ENCODE results near the gene CTPS1. TPM values are rescaled to one million over a fixed set of nuclear protein-coding genes. Genes with fewer than 3 reads are reported as not detected.

CTPS1 gene
- polyA plus RNA-seq, 1 donor from 2014 or later = 76.1 TPM

DNA sequence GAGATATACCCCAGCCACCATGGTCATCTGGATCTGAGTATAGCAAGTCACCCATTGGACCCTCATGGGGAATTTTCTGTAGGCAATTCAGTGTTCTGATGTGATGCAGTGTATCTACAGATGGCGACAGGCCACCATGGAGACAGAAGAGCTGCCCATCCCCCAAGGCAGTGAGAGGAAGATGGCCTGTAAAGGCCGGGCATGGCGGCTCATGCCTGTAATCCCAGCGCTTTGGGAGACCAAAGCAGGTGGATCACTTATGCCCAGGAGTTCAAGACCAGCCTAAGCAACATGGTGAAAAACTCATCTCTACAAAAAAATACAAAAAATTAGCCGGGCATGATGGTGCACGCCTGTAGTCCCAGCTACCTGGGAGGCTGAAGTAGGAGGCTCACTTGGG lies 41.1 kb upstream of the CTPS1 start:
- no peaks in the 10 kb centered on the region for H3K36me3 ChIP-seq (ENCODE audit: insufficient read depth, low read length)
- H3K27ac ChIP-seq (ENCODE audit: low read length) = no peak overlapping the region
- H3F3A ChIP-seq (ENCODE audit: insufficient read depth, low read length, poor library complexity, severe bottlenecking) = no peaks in the 10 kb centered on the region
- no peak overlapping the region for H3K4me3 ChIP-seq (ENCODE audit: low read length)
- no peaks in the 10 kb centered on the region for H4K20me1 ChIP-seq (ENCODE audit: insufficient read depth)
- H3K9me2 ChIP-seq (ENCODE audit: insufficient read depth, low read length) = no peaks in the 10 kb centered on the region
- no peak for TF ChIP-seq POLR2AphosphoS5 (IDR thresholded peaks at IDR 0.05)
- H3K27me3 ChIP-seq (ENCODE audit: insufficient read depth, low read depth, low read length) = no peaks in the 10 kb centered on the region
- H3K9ac ChIP-seq (ENCODE audit: low read length) = no peak overlapping the region
- no peaks in the 10 kb centered on the region for H3K9me3 ChIP-seq (ENCODE audit: low read length)
- H2AFZ ChIP-seq (ENCODE audit: low read depth, low read length) = no peak overlapping the region
- H3K4me2 ChIP-seq (ENCODE audit: low read length) = no peak overlapping the region
- H3K79me2 ChIP-seq (replicated peaks; ENCODE audit: insufficient read depth, low read length) = no peaks in the 10 kb centered on the region

DNA sequence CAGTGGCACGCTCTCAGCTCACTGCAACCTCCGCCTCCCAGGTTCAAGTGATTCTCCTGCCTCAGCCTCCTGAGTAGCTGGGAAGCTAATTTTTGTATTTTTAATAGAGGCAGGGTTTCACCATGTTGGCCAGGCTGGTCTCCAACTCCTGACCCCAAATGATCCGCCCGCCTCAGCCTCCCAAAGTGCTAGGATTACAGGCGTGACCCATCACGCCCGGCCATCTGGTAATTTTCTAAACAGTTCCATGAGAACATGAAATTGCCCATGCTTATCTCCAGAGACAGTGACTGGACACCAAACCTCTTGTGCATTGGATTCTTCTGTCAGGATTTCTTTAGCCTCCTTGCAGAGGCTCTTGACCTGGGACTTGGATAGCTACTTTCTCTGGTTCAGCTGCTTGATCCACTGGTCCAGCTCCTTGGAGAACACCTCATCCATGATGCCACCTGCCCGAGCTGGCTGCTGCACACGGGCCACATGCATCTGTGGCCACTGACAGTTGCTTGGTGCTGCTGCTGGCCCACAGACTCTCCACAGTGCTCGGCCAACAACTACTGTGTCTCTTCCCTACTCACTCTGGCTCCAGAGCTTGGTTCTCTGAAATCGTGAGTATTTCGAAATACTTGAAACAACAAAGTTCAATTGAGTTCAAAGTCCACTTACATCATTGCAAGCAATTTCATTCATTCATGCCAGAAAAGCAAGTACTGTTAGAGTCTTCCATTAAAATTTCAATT lies 40.0 kb upstream of the CTPS1 start:
- Histone ChIP-seq H4K20me1 (ENCODE audit: insufficient read depth) (no peaks in the 10 kb centered on the region), H3K36me3 (ENCODE audit: insufficient read depth, low read length) (no peaks in the 10 kb centered on the region), H3F3A (ENCODE audit: insufficient read depth, low read length, poor library complexity, severe bottlenecking) (no peaks in the 10 kb centered on the region), H3K9me2 (ENCODE audit: insufficient read depth, low read length) (no peaks in the 10 kb centered on the region), H3K9ac (ENCODE audit: low read length) (no peak overlapping the region), H3K4me2 (ENCODE audit: low read length) (no peak overlapping the region), H3K27ac (ENCODE audit: low read length) (no peak overlapping the region), H3K79me2 (replicated peaks; ENCODE audit: insufficient read depth, low read length) (no peaks in the 10 kb centered on the region), H3K9me3 (ENCODE audit: low read length) (no peaks in the 10 kb centered on the region), H3K27me3 (ENCODE audit: insufficient read depth, low read depth, low read length) (no peaks in the 10 kb centered on the region), H2AFZ (ENCODE audit: low read depth, low read length) (no peak overlapping the region), H3K4me3 (ENCODE audit: low read length) (no peak overlapping the region)
- TF ChIP-seq EP300 (conservative IDR thresholded peaks at IDR 0.05; ENCODE audit: poor library complexity, severe bottlenecking) (no peak), SMC3 (conservative IDR thresholded peaks at IDR 0.05; ENCODE audit: poor library complexity) (no peak), REST (IDR thresholded peaks at IDR 0.05; ENCODE audit: borderline replicate concordance) (no peak), POLR2AphosphoS5 (IDR thresholded peaks at IDR 0.05) (no peak), RAD21 (conservative IDR thresholded peaks at IDR 0.05) (no peak), CTCF (IDR thresholded peaks at IDR 0.05; ENCODE audit: poor library complexity, severe bottlenecking) (no peak), EZH2 (IDR thresholded peaks at IDR 0.05; ENCODE audit: borderline replicate concordance, insufficient read depth, low read length, poor library complexity, severe bottlenecking) (no peak), MXI1 (conservative IDR thresholded peaks at IDR 0.05; ENCODE audit: poor library complexity, severe bottlenecking) (no peak), TAF1 (IDR thresholded peaks at IDR 0.05; ENCODE audit: low read depth) (no peak)
